ENCODE data around the gene CHN1. TPM values are rescaled to one million over a fixed set of nuclear protein-coding genes. Genes with fewer than 3 reads are reported as not detected.

The CHN1 gene
- total RNA-seq, 4 donors from 2014 or later: 7.8 to 9.7 (median 9.4) TPM

- no peak overlapping the region for H3K4me3 ChIP-seq (replicated peaks in 1 of 3)
- DNase-seq: no peak
- intact Hi-C loops (cut with DNase I): no loop called here
- H3K9me3 ChIP-seq: no peaks in the 10 kb centered on the region
- no peaks in the 10 kb centered on the region for H3K36me3 ChIP-seq
- H3K27ac ChIP-seq: no peak overlapping the region
- H3K4me1 ChIP-seq: no peaks in the 10 kb centered on the region
- 74 to 80% methylated on average over 8 of the region's 8 CpGs for WGBS, 2 donors
- H3K27me3 ChIP-seq: no peaks in the 10 kb centered on the region
- no peak for TF ChIP-seq POLR2A (IDR thresholded peaks at IDR 0.05)
- TF ChIP-seq CTCF (IDR thresholded peaks at IDR 0.05): no peak
Measured at GRCh38 chr2:174786066-174786725, 219.0 kb downstream of the CHN1 start.

GRCh38 chr2:174785481-174785880 lies 219.7 kb downstream of the CHN1 start:
- Histone ChIP-seq H3K27ac (no peak overlapping the region), H3K9me3 (no peaks in the 10 kb centered on the region), H3K36me3 (no peaks in the 10 kb centered on the region), H3K27me3 (no peaks in the 10 kb centered on the region), H3K4me1 (no peaks in the 10 kb centered on the region), H3K4me3 (replicated peaks in 1 of 3) (no peak overlapping the region)
- WGBS, 2 donors: 69 to 77% methylated on average over 3 of the region's 3 CpGs
- no peak for DNase-seq
- intact Hi-C loops (cut with DNase I): no loop called here
- TF ChIP-seq POLR2A (IDR thresholded peaks at IDR 0.05) (no peak), CTCF (IDR thresholded peaks at IDR 0.05) (no peak)

- H3K4me1 ChIP-seq: no peaks in the 10 kb centered on the region
- H3K36me3 ChIP-seq: no peaks in the 10 kb centered on the region
- no peak overlapping the region for H3K4me3 ChIP-seq (replicated peaks in 1 of 3)
- intact Hi-C loops (cut with DNase I): no loop called here
- DNase-seq: no peak
- 88 to 92% methylated on average over 5 of the region's 5 CpGs for whole genome bisulfite sequencing, 2 donors
- no peaks in the 10 kb centered on the region for H3K27me3 ChIP-seq
- no peaks in the 10 kb centered on the region for H3K9me3 ChIP-seq
- no peak for TF ChIP-seq CTCF (IDR thresholded peaks at IDR 0.05)
- TF ChIP-seq POLR2A (IDR thresholded peaks at IDR 0.05): no peak
- H3K27ac ChIP-seq: no peak overlapping the region
Measured at GRCh38 chr2:174784909-174785308, 220.3 kb downstream of the CHN1 start.

GRCh38 chr2:174784316-174784715 lies 220.9 kb downstream of the CHN1 start:
- 90 to 91% methylated on average over 6 to 7 of the region's 7 CpGs for WGBS, 2 donors
- Histone ChIP-seq H3K4me1 (no peaks in the 10 kb centered on the region), H3K27me3 (no peaks in the 10 kb centered on the region), H3K4me3 (replicated peaks in 1 of 3) (no peak overlapping the region), H3K27ac (no peak overlapping the region), H3K9me3 (no peaks in the 10 kb centered on the region), H3K36me3 (no peaks in the 10 kb centered on the region)
- intact Hi-C loops (cut with DNase I): no loop called here
- DNase-seq: no peak
- TF ChIP-seq CTCF (IDR thresholded peaks at IDR 0.05): no peak
- no peak for TF ChIP-seq POLR2A (IDR thresholded peaks at IDR 0.05)

- Histone ChIP-seq H3K9me3 (no peaks in the 10 kb centered on the region), H3K36me3 (no peaks in the 10 kb centered on the region), H3K4me1 (peaks cover 0 to 4% of the 10 kb centered on the region in 2 donors), H3K4me3 (replicated peaks in 1 of 3) (no peak overlapping the region), H3K27ac (no peak overlapping the region), H3K27me3 (no peaks in the 10 kb centered on the region)
- no peak for TF ChIP-seq POLR2A (IDR thresholded peaks at IDR 0.05)
- no peak for TF ChIP-seq CTCF (IDR thresholded peaks at IDR 0.05)
- intact Hi-C loops (cut with DNase I): no loop called here
- 76 to 87% methylated on average over 10 to 11 of the region's 11 CpGs for WGBS, 2 donors
- DNase-seq: no peak
Measured at GRCh38 chr2:174781996-174782395, 223.2 kb downstream of the CHN1 start.

Measured in thyroid gland (tissue), 4 donors.